ENCODE results near the gene ANO7.

GRCh38 chr2:241229563-241230401 is 41.3 kb downstream of the ANO7 start:
- TF ChIP-seq RAD21 (conservative IDR thresholded peaks at IDR 0.05) (no peak), CTCF (IDR thresholded peaks at IDR 0.05; ENCODE audit: poor library complexity, severe bottlenecking) (no peak), POLR2AphosphoS5 (IDR thresholded peaks at IDR 0.05) (no peak), TAF1 (IDR thresholded peaks at IDR 0.05; ENCODE audit: low read depth) (no peak)

Data from neural cell (in vitro differentiated cells).